ENCODE results near the gene ZHX3.

ZHX3 gene

DNA sequence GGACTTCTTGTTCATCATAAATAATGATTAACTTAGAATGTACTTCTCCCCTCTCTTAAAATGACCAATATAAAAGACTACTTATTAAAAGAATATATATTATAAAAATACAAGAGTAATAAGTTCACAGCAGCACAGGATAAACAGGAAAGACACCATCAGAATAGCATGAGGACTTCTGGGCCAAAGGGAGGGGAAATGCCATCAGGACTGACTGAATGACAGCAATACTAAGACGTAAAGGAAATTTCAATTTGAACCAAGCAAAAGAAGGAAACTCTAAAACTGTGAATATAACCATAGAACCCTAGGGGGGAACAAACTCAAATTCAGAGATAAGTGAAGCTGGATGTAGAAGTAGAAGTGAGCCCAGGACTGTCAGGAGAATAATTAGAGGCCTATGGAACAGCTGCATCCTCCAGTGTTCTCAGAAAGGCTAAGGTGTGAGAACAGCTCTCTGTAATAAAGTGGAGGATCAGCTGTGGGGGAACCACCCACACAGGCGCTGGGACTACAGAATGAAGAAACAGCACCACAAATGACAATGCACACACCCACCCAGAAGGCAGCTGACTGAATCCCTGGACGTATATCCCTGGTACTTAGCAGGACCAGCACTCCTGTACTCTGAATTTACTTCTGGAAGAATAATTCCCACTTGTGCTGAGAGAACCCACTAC is 37.8 kb downstream of the ZHX3 start:
- H3K4me1 Mint-ChIP-seq (ENCODE audit: low read depth), result no peaks in the 10 kb centered on the region
- H3K9me3 Mint-ChIP-seq, result no peaks in the 10 kb centered on the region
- H3K36me3 Mint-ChIP-seq (ENCODE audit: low read depth), result no peaks in the 10 kb centered on the region
- no peak overlapping the region for H3K27ac Mint-ChIP-seq
- H3K4me3 Mint-ChIP-seq, result no peak overlapping the region
- DNase-seq (ENCODE audit: low spot score), result no peak
- no peaks in the 10 kb centered on the region for H3K27me3 Mint-ChIP-seq (ENCODE audit: low read depth)

DNA sequence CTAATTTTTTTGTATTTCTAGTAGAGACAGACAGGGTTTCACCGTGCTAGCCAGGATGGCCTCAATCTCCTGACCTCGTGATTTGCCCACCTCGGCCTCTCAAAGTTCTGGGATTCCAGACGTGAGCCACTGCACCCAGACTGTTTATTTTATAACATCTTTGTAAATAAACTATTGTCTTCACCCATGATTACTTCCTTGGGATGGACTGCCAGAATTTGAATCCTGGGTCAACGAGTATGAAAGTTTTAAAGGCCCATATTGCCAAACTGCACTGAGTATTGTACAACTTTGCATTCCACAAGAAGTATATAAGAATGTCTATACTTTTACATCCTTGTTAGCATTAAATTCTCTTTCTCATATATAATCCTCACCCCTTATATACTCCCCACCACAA is 38.6 kb downstream of the ZHX3 start:
- H3K4me1 Mint-ChIP-seq (ENCODE audit: low read depth), result no peaks in the 10 kb centered on the region
- no peak overlapping the region for H3K4me3 Mint-ChIP-seq
- no peaks in the 10 kb centered on the region for H3K9me3 Mint-ChIP-seq
- no peak overlapping the region for H3K27ac Mint-ChIP-seq
- no peak for DNase-seq (ENCODE audit: low spot score)
- H3K36me3 Mint-ChIP-seq (ENCODE audit: low read depth), result no peaks in the 10 kb centered on the region
- no peaks in the 10 kb centered on the region for H3K27me3 Mint-ChIP-seq (ENCODE audit: low read depth)

DNA sequence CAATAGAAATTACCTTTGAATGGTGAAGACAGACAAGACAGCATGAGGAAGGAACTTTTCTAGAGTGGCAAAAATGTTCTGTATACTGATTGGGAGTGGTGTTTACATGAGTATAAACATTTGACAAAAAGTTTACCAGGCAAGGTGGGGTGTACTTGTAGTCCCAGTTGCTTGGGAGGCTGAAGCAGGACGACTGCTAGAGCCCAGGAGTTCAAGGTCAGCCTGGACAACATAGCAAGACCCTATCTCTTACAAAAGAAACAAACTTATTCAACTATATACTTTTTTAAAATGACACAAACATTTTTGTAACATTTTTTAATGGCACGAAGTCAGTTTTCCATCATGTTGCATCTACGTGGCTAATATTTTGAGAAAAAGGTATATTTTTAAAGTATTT is 40.5 kb downstream of the ZHX3 start:
- no peak overlapping the region for H3K4me3 Mint-ChIP-seq
- H3K27ac Mint-ChIP-seq, result no peak overlapping the region
- H3K4me1 Mint-ChIP-seq (ENCODE audit: low read depth), result no peaks in the 10 kb centered on the region
- H3K9me3 Mint-ChIP-seq, result no peaks in the 10 kb centered on the region
- no peaks in the 10 kb centered on the region for H3K36me3 Mint-ChIP-seq (ENCODE audit: low read depth)
- no peak for DNase-seq (ENCODE audit: low spot score)
- H3K27me3 Mint-ChIP-seq (ENCODE audit: low read depth), result peaks cover 6% of the 10 kb centered on the region

GRCh38 chr20:41276317-41276751 is 41.2 kb downstream of the ZHX3 start:
- Mint-ChIP-seq H3K36me3 (ENCODE audit: low read depth) (no peaks in the 10 kb centered on the region), H3K27me3 (ENCODE audit: low read depth) (peaks cover 6% of the 10 kb centered on the region), H3K4me3 (no peak overlapping the region), H3K4me1 (ENCODE audit: low read depth) (no peaks in the 10 kb centered on the region), H3K27ac (no peak overlapping the region), H3K9me3 (no peaks in the 10 kb centered on the region)
- no peak for DNase-seq (ENCODE audit: low spot score)

DNA sequence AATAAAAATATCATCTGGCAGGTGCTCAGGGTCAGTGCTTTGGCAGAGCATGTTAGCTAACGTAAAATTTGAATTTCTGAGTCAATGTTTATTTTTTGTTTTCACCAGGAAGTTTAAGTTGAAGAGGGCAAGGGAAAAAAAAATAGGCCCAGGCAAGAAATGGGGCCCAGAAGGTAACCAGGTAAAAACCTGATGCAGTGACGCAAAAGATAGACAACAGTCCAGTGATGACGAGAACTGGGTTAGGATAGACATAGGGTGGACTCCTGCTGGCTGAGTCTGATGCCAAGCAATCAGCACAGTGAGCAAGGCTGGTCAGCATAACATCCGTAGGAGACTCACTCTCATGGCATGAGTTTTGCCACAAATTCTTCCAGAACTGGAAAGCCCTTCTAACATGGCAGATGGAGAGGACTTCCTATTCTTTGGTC is 42.2 kb downstream of the ZHX3 start:
- no peaks in the 10 kb centered on the region for H3K36me3 Mint-ChIP-seq (ENCODE audit: low read depth)
- H3K27me3 Mint-ChIP-seq (ENCODE audit: low read depth), result peaks cover 6% of the 10 kb centered on the region
- no peaks in the 10 kb centered on the region for H3K4me1 Mint-ChIP-seq (ENCODE audit: low read depth)
- DNase-seq (ENCODE audit: low spot score), result no peak
- H3K4me3 Mint-ChIP-seq, result no peak overlapping the region
- no peak overlapping the region for H3K27ac Mint-ChIP-seq
- no peaks in the 10 kb centered on the region for H3K9me3 Mint-ChIP-seq

DNA sequence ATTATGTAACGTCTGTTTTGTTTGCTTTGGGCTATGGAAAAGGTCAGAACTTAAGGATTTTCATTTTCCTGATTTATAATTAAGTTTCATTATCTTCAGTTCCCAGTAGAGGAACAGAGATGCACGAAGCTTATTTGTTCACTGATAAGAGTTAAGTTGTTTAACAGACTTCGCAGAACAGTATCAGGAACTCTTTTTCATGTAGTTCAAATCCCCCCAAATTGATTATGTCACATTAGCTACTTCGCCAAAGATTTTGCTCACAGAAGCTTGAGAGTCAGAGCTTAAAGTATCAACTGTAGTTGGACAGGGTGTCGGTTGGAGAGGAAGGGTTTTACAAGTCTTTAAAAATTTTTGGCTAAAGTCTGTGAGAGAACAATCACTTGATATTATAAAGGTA is 43.4 kb downstream of the ZHX3 start:
- H3K27ac Mint-ChIP-seq, result no peak overlapping the region
- no peaks in the 10 kb centered on the region for H3K36me3 Mint-ChIP-seq (ENCODE audit: low read depth)
- H3K9me3 Mint-ChIP-seq, result no peaks in the 10 kb centered on the region
- no peak for DNase-seq (ENCODE audit: low spot score)
- no peaks in the 10 kb centered on the region for H3K4me1 Mint-ChIP-seq (ENCODE audit: low read depth)
- H3K4me3 Mint-ChIP-seq, result no peak overlapping the region
- peaks cover 6% of the 10 kb centered on the region for H3K27me3 Mint-ChIP-seq (ENCODE audit: low read depth)

GRCh38 chr20:41273445-41273844 is 44.1 kb downstream of the ZHX3 start:
- no peak for DNase-seq (ENCODE audit: low spot score)
- H3K27me3 Mint-ChIP-seq (ENCODE audit: low read depth), result peaks cover 6% of the 10 kb centered on the region
- H3K4me1 Mint-ChIP-seq (ENCODE audit: low read depth), result no peaks in the 10 kb centered on the region
- H3K27ac Mint-ChIP-seq, result no peak overlapping the region
- no peak overlapping the region for H3K4me3 Mint-ChIP-seq
- no peaks in the 10 kb centered on the region for H3K36me3 Mint-ChIP-seq (ENCODE audit: low read depth)
- H3K9me3 Mint-ChIP-seq, result no peaks in the 10 kb centered on the region

GRCh38 chr20:41272339-41272738 is 45.2 kb downstream of the ZHX3 start:
- no peaks in the 10 kb centered on the region for H3K36me3 Mint-ChIP-seq (ENCODE audit: low read depth)
- H3K27me3 Mint-ChIP-seq (ENCODE audit: low read depth), result peaks cover 6% of the 10 kb centered on the region
- H3K27ac Mint-ChIP-seq, result no peak overlapping the region
- H3K4me3 Mint-ChIP-seq, result no peak overlapping the region
- DNase-seq (ENCODE audit: low spot score), result no peak
- H3K9me3 Mint-ChIP-seq, result no peaks in the 10 kb centered on the region
- no peaks in the 10 kb centered on the region for H3K4me1 Mint-ChIP-seq (ENCODE audit: low read depth)

DNA sequence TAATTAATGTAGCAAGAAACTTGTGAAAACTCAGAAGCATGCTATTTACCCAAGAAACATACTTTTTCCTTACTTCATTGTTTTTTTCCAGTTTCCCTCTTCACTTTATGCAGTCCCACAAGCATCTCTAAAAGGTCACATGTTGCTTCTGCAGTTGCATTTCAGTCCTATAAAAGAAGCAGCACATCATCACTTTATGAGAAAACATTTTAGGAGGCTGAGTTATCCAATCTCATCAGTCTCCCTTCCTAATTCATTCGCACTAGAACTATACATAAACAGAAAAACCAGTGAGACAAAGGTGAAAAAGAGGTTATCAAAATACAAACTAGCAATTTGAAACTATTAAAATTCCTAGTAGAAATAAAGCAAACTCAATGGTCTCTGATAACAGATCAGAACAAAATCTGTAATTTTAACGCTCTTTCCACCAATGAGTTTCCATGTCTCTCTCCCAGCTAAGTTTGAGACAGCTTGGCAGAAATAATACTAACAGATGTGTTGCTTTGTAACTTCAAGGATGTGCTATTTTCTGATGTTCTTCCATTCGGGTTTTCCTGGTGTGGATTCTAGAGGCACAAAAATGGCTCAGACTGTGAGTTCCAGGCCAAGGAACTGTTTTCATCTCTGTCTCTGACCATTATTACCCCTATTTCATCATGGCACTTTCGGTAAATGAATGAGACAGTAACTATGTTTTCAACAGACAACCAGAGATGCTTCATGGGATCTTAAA is 48.4 kb downstream of the ZHX3 start:
- Mint-ChIP-seq H3K27ac (no peak overlapping the region), H3K36me3 (ENCODE audit: low read depth) (no peaks in the 10 kb centered on the region), H3K4me3 (no peak overlapping the region), H3K9me3 (no peaks in the 10 kb centered on the region), H3K4me1 (ENCODE audit: low read depth) (no peaks in the 10 kb centered on the region), H3K27me3 (ENCODE audit: low read depth) (peaks cover 6% of the 10 kb centered on the region)
- DNase-seq (ENCODE audit: low spot score), result no peak

- Mint-ChIP-seq H3K27me3 (ENCODE audit: low read depth) (peaks cover 6% of the 10 kb centered on the region), H3K9me3 (no peaks in the 10 kb centered on the region), H3K36me3 (ENCODE audit: low read depth) (no peaks in the 10 kb centered on the region), H3K27ac (no peak overlapping the region), H3K4me1 (ENCODE audit: low read depth) (no peaks in the 10 kb centered on the region), H3K4me3 (no peak overlapping the region)
- no peak for DNase-seq (ENCODE audit: low spot score)
Observed at GRCh38 chr20:41268402-41268801, 49.1 kb downstream of the ZHX3 start.

- no peak overlapping the region for H3K27ac Mint-ChIP-seq
- no peaks in the 10 kb centered on the region for H3K36me3 Mint-ChIP-seq (ENCODE audit: low read depth)
- H3K9me3 Mint-ChIP-seq, result no peaks in the 10 kb centered on the region
- no peak for DNase-seq (ENCODE audit: low spot score)
- H3K4me3 Mint-ChIP-seq, result no peak overlapping the region
- H3K27me3 Mint-ChIP-seq (ENCODE audit: low read depth), result no peaks in the 10 kb centered on the region
- peaks cover under 1% of the 10 kb centered on the region for H3K4me1 Mint-ChIP-seq (ENCODE audit: low read depth)
Observed at GRCh38 chr20:41265938-41266337, 51.6 kb downstream of the ZHX3 start.

DNA sequence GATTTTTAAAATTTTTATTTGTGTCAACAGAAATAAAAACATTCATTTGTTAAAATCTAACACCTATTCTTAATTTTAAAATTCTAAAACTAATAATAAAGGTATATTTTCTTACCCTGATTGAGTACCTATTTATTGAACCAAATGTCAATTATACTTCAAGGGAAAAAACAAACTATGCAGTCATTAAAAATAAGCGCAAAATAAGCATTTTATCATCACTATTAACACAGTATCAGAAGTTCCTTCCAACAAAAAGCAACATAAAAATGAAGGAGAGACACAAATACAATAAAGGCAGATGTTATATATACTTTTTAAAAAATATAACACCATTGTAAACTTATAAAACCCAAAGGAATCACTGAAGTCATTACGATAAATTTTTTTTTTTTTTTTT is 52.7 kb downstream of the ZHX3 start:
- DNase-seq (ENCODE audit: low spot score), result no peak
- peaks cover 3% of the 10 kb centered on the region for H3K4me1 Mint-ChIP-seq (ENCODE audit: low read depth)
- no peak overlapping the region for H3K27ac Mint-ChIP-seq
- no peaks in the 10 kb centered on the region for H3K36me3 Mint-ChIP-seq (ENCODE audit: low read depth)
- no peaks in the 10 kb centered on the region for H3K27me3 Mint-ChIP-seq (ENCODE audit: low read depth)
- no peak overlapping the region for H3K4me3 Mint-ChIP-seq
- no peaks in the 10 kb centered on the region for H3K9me3 Mint-ChIP-seq

DNA sequence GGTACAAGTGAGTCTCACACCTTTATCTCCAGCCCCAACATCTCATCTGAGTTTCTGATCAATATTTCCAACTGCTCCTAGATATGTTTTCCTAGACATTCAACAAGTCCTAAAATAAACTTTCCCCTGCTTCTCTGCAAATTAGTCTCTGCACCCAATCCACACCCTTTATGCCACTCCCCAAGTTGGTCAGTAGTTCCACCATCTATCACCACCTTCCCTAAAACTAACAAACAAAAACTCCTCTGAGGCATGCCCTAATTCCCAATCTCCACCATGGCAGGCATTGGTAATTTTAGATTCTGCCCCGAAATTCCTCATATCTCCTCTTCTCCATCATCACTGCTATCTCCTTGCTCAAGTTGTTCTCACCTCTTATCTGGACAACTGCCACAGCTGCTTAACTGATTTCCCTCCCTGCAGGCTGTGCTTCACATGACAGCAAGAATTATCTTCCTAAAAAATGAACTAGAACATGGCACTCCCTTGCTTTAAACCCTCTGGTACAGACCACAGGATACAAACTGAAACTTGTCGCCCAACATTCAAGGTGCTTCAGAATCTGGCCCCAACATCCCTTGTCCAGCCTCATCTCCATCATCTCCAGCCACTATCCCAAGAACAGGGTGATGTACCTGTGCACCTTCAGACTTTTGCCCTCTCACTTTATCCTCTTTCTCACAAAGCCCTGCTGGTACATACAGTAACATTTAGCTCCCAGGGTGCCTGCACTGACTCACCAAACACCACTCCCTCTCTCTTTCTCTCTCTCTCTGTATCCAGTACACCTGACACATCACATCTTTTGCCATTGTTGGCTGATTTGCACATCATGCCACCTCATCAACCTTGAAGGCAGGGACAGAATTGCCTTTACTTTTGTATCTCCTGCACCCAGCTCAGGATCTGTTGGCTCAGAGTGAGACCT is 55.5 kb downstream of the ZHX3 start:
- Mint-ChIP-seq H3K4me3 (no peak overlapping the region), H3K36me3 (ENCODE audit: low read depth) (no peaks in the 10 kb centered on the region), H3K27ac (no peak overlapping the region), H3K4me1 (ENCODE audit: low read depth) (peaks cover 3% of the 10 kb centered on the region), H3K9me3 (no peaks in the 10 kb centered on the region), H3K27me3 (ENCODE audit: low read depth) (no peaks in the 10 kb centered on the region)
- no peak for DNase-seq (ENCODE audit: low spot score)

DNA sequence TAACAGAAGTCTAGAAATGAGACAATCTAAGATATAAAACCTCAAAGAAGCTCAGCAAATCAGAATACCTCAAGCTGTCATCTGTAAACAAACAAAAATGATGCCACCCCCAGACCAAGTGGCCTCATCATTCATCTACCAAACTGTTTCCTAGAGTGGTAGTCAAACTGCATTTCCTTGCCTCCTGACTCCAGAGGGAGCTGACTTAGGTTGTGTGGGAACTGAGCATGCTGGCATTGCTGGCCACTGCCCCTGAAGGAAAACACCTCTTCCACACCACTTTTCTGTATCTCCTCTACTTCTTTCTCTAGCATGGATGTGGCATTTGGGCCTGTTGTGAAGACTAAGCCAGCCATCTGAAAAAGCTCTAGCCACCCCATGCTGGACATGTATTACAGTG is 56.3 kb downstream of the ZHX3 start:
- Mint-ChIP-seq H3K27ac (no peak overlapping the region), H3K27me3 (ENCODE audit: low read depth) (no peaks in the 10 kb centered on the region), H3K9me3 (no peaks in the 10 kb centered on the region), H3K36me3 (ENCODE audit: low read depth) (no peaks in the 10 kb centered on the region), H3K4me1 (ENCODE audit: low read depth) (peaks cover 3% of the 10 kb centered on the region), H3K4me3 (no peak overlapping the region)
- DNase-seq (ENCODE audit: low spot score), result no peak

All from T-helper 2 cell treated with Interferon-gamma antibody and Interleukin-4, amounts not matched to agents 5 μg/mL and 100 μg/mL, for 36 hours (primary cell).